Psoas muscle (tissue), 8 donors: ENCODE measurements around the gene STARD10. TPM values are rescaled to one million over a fixed set of nuclear protein-coding genes. Genes with fewer than 3 reads are reported as not detected.
"Not testable (repeated sequence)": the region's sequence is repeated elsewhere in the genome, so short reads cannot be mapped to it uniquely, and the experiment has no call there.

Experiments
- ATAC-seq, 4 donors: fragments of 200-7000 bp; cut with Tn5 transposase; one replicate each; pipeline ENCODE4 v1.9.1; 2020; ENCODE audit warnings: moderate library complexity in 3 of 4, mild to moderate bottlenecking in 2 of 4
- DNase-seq, 2 donors: peaks; one replicate each; pipeline ENCODE4 v3.0.0-alpha.2; 2020
- H3K27ac ChIP-seq: fragments of 200-600 bp; one replicate; pipeline ENCODE4 v1.8.0; 2022
- H3K27me3 ChIP-seq, 3 donors: fragments of 200-600 bp in 1 of 3; one replicate each; pipeline versions ENCODE4 v1.6.1 to v1.8.0; 2013 to 2022; ENCODE audit warnings: low read length in 2 of 3, mild to moderate bottlenecking in 2 of 3, moderate library complexity in 1 of 3; ENCODE audit not compliant: insufficient read depth in 3 of 3
- H3K36me3 ChIP-seq, 2 donors: fragments of 200-600 bp in 1 of 2; one replicate each; pipeline versions ENCODE4 v1.6.1 to v1.8.0; 2013 to 2022; ENCODE audit warnings: low read depth in 1 of 2, mild to moderate bottlenecking in 1 of 2, moderate library complexity in 1 of 2; ENCODE audit not compliant: insufficient read depth in 1 of 2
- H3K4me1 ChIP-seq: fragments of 200-600 bp; one replicate; pipeline ENCODE4 v1.8.0; 2022
- H3K4me3 ChIP-seq: fragments of 200-600 bp; one replicate; pipeline ENCODE4 v1.8.0; 2022; ENCODE audit warnings: mild to moderate bottlenecking
- H3K9me3 ChIP-seq: fragments of 200-600 bp; one replicate; pipeline ENCODE4 v1.8.0; 2022
- WGBS, 3 donors: extraction: QIAGEN DNeasy Blood & Tissue Kit; methylation state at CpG; one replicate each; pipeline versions ENCODE4 v1.1.6 to v1.1.7; 2013; 5-methylcytosine and 5-hydroxymethylcytosine counted together
- intact Hi-C, 2 donors: fragments of 100-400 bp; cut with DNase I; formaldehyde crosslinking; loops; one replicate each; pipeline versions ENCODE4 v1.11.0 to v1.14.2; 2022
- polyA plus RNA-seq, 3 donors: library from polyadenylated mRNA; stranded (reverse); fragments of 200-250 nt; gene quantifications; one replicate each; pipeline ENCODE4 v1.2.3, GENCODE V29; 2013
- total RNA-seq, 4 donors: library from RNA; stranded (reverse); fragmentation: NEBNext Ultra II Directional in 2 of 4; extraction: Animal tissue kit (Norgen Biotek cat#: 25700) in 2 of 4; gene quantifications; one replicate each; pipeline versions ENCODE4 v1.2.1 to v1.2.4, GENCODE V29; 2021 to 2023
- TF ChIP-seq, protein P1 (sequence below): fragments of 200-600 bp; IDR thresholded peaks from one replicate; pipeline ENCODE4 v1.8.0; 2022; ENCODE audit warnings: antibody characterized with exemption
- donor health status: healthy with polysubstance abuse.
- donor health status: DM: no; HTN: no; CAD: no; lungs with moderate emphysema.
- donor health status: Bipolar disorder and iron deficiency.
- donor health status: healthy.
- donor health status: DM: yes; HTN: yes; CAD: no.
- donor health status: DM: no; HTN: no; CAD: no.
- donor health status: DM: no; HTN: no; CAD: no.
- donor health status: DM: yes; HTN: yes; CAD: no.

STARD10 gene
- total and polyA plus RNA-seq, 7 donors, result 18.6 to 99.9 (median 57.3) TPM

DNA sequence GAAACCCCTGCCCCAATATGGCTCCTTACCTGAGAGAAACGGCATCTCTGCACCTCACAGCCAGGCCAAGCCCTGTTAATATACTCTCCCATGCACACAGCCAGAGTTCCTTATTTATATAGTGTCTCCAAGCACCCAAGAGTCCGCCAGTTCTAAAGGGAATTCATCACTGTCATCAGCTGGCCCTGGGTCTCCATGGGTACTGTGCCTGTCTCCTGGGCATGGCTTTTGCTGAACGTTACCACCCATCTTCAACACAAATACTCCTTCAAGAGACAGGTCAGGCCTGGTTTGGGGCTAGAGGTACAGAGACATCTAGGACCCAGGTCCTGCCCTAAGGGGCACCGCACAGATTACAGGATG, 18.7 kb upstream of the STARD10 start:
- H3K27me3 ChIP-seq, result no peaks in the 10 kb centered on the region
- H3K36me3 ChIP-seq, result peaks cover 0 to 17% of the 10 kb centered on the region in 2 donors
- intact Hi-C loops, result loop anchor here in 1 of 2 donors (5.0 kb wide), 1 partner anchor 85 kb away; no protein-coding TSS in a partner anchor
- peak overlapping the region; percentile 76 for H3K4me3 ChIP-seq
- no peak for DNase-seq
- TF ChIP-seq, protein P1, sequence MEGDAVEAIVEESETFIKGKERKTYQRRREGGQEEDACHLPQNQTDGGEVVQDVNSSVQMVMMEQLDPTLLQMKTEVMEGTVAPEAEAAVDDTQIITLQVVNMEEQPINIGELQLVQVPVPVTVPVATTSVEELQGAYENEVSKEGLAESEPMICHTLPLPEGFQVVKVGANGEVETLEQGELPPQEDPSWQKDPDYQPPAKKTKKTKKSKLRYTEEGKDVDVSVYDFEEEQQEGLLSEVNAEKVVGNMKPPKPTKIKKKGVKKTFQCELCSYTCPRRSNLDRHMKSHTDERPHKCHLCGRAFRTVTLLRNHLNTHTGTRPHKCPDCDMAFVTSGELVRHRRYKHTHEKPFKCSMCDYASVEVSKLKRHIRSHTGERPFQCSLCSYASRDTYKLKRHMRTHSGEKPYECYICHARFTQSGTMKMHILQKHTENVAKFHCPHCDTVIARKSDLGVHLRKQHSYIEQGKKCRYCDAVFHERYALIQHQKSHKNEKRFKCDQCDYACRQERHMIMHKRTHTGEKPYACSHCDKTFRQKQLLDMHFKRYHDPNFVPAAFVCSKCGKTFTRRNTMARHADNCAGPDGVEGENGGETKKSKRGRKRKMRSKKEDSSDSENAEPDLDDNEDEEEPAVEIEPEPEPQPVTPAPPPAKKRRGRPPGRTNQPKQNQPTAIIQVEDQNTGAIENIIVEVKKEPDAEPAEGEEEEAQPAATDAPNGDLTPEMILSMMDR, result no peak
- ATAC-seq, result no peak
- 39 to 46% (median 41%) methylated on average over 4 of the region's 4 CpGs for WGBS, 3 donors
- H3K27ac ChIP-seq, result peak overlapping the region; percentile 97
- H3K9me3 ChIP-seq, result no peaks in the 10 kb centered on the region
- H3K4me1 ChIP-seq, result peaks cover 26% of the 10 kb centered on the region

- Histone ChIP-seq H3K36me3 (peaks cover 0 to 17% of the 10 kb centered on the region in 2 donors), H3K4me1 (peaks cover 26% of the 10 kb centered on the region)
- intact Hi-C loops, result loop anchor here in 1 of 2 donors (5.0 kb wide), 1 partner anchor 84 kb away; no protein-coding TSS in a partner anchor
- not testable (repeated sequence) for H3K27ac ChIP-seq, ATAC-seq, H3K9me3 ChIP-seq, DNase-seq, H3K27me3 ChIP-seq, H3K4me3 ChIP-seq
- 90 to 95% (median 92%) methylated on average over 10 of the region's 10 CpGs for WGBS, 3 donors
Measured at GRCh38 chr11:72811686-72812085, 17.8 kb upstream of the STARD10 start.

- H3K27me3 ChIP-seq, result no peaks in the 10 kb centered on the region
- H3K4me3 ChIP-seq, result no peak overlapping the region
- peaks cover 15% of the 10 kb centered on the region for H3K4me1 ChIP-seq
- no peak overlapping the region for H3K27ac ChIP-seq
- TF ChIP-seq, protein P1, result no peak
- DNase-seq (no peak), ATAC-seq (no peak)
- intact Hi-C loops, result no loop called here
- peaks cover 0 to 17% of the 10 kb centered on the region in 2 donors for H3K36me3 ChIP-seq
- WGBS, 3 donors, result 85 to 90% (median 88%) methylated on average over 4 of the region's 4 CpGs
- no peaks in the 10 kb centered on the region for H3K9me3 ChIP-seq
Measured at GRCh38 chr11:72808331-72808798, 14.5 kb upstream of the STARD10 start.

- no peak for ATAC-seq
- intact Hi-C loops, result no loop called here
- Histone ChIP-seq H3K27ac (peak overlapping the region; percentile 30), H3K27me3 (no peaks in the 10 kb centered on the region), H3K36me3 (peaks cover 0 to 17% of the 10 kb centered on the region in 2 donors), H3K4me3 (no peak overlapping the region), H3K4me1 (peaks cover 11% of the 10 kb centered on the region), H3K9me3 (no peaks in the 10 kb centered on the region)
- TF ChIP-seq, protein P1, result no peak
- no peak for DNase-seq
- whole genome bisulfite sequencing, 3 donors, result 65 to 80% (median 79%) methylated on average over 2 of the region's 2 CpGs
Measured at GRCh38 chr11:72807792-72808191, 13.9 kb upstream of the STARD10 start.

DNA sequence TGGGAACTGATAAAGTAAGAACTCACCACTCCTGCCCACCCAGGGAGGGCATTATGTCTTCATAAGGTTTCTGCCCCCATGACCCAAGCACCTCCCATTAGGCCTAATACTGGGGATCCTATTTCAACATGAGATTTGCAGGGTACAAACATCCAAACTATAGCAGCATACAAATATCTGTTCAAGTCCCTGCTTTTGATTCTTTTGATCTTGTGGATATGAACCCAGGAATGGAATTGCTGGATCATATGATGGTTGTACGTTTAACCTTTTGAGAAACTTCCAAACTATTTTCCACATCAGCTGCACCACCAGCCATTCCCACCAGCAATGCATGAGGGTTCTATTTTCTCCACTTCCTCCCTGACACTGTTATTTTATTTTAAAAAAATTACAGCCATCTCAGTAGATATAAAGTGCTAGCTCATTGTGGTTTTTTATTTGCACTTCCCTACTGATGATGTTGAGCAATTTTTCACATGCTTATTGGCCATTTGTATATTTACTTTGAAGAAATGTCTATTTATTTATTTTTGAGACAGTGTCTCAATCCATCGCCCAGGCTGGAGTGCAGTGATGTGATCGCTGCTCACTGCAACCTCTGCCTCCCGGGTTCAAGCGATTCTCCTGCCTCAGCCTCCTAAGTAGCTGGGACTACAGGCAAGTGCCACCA, 13.3 kb upstream of the STARD10 start:
- ATAC-seq (peak in 1 of 4 donors; percentile 27), DNase-seq (no peak)
- Histone ChIP-seq H3K4me1 (peaks cover 5% of the 10 kb centered on the region), H3K27ac (peak overlapping the region; percentile 30), H3K27me3 (no peaks in the 10 kb centered on the region), H3K9me3 (no peaks in the 10 kb centered on the region), H3K4me3 (no peak overlapping the region), H3K36me3 (peaks cover 0 to 17% of the 10 kb centered on the region in 2 donors)
- WGBS, 3 donors, result 76 to 90% (median 76%) methylated on average over 5 of the region's 5 CpGs
- TF ChIP-seq, protein P1, result no peak
- intact Hi-C loops, result no loop called here

DNA sequence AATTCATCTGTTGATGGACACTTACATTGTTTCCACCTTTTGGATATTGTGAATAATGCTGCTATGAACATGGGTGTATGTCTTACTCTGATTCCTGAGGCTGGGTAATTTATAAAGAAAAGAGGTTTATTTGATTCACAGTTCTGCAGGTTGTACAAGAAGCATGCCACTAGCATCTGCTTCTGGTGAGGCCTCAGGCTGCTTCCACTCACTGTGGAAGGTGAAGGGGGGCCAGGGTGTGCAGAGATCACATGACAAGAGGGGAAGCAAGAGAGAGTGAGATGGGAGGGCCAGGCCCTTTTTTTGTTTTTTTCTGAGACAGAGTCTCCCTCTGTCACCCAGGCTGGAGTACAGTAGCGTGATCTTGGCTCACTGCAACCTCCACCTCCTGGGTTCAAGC, 12.5 kb upstream of the STARD10 start:
- DNase-seq, H3K27ac ChIP-seq, ATAC-seq, intact Hi-C loops, H3K27me3 ChIP-seq, H3K4me3 ChIP-seq, H3K4me1 ChIP-seq, H3K9me3 ChIP-seq: not testable (repeated sequence)
- 95 to 100% (median 100%) methylated on average over 1 of the region's 1 CpG for WGBS, 3 donors
- H3K36me3 ChIP-seq, result peaks cover 0 to 17% of the 10 kb centered on the region in 2 donors
